GM19324 (cell line): ENCODE data around the gene TRAPPC10.

ENCODE experiments used
- ATAC-seq: cut with Tn5 transposase; IDR thresholded peaks from one replicate; pipeline ENCODE4 v1.9.1; 2021; ENCODE audit warnings: mild to moderate bottlenecking, moderate library complexity; ENCODE audit not compliant: unreplicated experiment, low FRiP score

Gene TRAPPC10

GRCh38 chr21:44024887-44025353, 12.8 kb downstream of the TRAPPC10 start:
- ATAC-seq = no peak

DNA sequence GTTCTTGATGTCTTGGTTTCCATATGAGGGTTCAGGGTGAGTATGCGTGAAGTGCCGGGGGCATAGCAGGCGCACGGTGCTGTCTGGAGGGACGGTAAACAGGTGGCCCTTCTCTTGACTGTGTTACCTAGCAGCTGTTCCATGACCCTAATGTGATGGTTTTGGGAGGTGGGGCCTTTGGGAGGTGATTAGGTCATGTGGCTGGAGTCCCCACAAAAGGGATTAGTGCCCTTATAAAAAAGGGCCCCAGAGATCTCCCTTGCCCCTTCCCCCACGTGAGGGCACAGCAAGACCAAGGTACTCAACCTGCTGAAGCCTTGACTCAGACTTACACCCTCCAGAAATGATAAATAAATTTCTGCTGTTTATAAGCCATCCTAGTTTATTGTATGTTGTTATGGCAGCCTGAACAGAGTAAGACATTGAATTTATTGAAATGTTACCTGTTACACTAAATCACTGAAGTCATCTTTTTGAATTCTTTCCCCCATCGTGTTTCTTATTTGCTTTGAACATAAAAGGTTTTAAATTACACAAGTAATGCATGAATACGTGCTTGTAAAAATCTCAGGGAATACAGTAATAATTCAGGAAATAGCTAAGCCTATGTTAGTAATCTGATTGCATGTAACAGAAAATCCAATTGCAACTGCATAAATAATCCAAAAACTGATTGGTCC, 15.6 kb downstream of the TRAPPC10 start:
- no peak for ATAC-seq

DNA sequence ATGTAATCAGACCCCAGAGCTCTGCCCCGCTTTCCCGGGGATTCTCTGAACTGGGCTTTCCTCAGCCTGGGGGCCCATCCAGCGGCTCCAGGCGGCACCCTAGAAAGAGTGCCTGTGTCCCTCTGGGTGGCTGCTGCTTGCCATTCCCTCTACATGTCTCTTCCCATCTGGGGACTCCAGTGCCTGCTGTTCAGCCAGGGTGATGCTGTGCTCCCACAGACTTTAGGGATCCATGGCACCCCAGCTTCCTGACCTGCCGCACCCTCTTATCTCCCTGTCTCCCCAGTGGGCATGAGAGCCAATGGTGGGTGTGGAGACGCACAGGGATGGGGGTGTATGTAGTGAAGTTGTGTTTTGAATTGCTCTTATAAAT, 16.2 kb downstream of the TRAPPC10 start:
- no peak for ATAC-seq

DNA sequence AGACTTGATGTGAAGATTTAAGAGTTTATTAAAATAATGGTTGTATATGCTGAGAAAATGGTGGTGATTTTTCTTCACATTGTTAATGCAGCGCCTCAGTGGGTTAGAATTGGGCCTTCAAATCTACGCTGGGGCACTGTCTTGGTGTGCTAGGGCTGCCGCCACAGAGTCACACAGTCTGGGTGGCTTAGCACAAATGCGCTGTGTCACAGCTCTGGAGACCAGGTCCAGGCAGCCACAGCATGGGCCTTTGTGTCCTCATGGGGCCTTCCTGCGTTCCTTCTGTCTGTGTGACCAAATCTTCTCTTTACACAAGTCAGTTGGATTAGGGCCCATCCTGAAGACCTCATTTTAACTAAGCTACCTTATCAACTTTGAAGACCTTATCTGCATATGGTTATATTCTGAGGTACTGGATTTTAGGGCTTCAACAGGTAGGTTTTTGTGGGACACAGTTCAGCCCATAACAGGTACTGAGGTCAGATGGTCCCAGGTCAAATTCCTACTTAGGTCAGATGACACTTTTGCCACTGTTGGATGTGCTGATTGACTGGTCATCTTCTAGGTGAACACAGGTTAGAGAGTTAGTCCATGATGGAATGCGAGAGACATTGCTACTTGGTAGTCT, 17.5 kb downstream of the TRAPPC10 start:
- ATAC-seq = no peak

GRCh38 chr21:44035244-44035643, 23.1 kb downstream of the TRAPPC10 start:
- no peak for ATAC-seq

- ATAC-seq = no peak
Observed at GRCh38 chr21:44038063-44038462, 26.0 kb downstream of the TRAPPC10 start.

DNA sequence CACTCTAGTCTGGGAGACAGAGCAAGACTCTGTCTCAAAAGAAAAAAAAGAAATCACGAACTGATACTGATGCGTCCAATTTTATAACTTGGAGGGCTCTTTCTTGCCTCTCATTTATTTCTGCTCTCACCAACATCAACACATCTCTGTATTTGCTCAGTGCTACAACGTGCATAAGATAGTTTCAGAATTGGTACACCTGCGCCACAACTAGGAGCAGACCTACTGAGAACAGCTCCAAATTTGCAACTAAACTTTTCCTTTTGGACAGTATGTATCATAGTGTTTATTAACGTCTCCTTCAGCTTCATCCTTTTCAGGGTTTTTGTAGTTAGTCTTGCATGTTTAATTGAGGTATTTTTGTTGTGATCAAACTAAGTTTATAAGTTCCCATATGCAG, 27.7 kb downstream of the TRAPPC10 start:
- no peak for ATAC-seq

DNA sequence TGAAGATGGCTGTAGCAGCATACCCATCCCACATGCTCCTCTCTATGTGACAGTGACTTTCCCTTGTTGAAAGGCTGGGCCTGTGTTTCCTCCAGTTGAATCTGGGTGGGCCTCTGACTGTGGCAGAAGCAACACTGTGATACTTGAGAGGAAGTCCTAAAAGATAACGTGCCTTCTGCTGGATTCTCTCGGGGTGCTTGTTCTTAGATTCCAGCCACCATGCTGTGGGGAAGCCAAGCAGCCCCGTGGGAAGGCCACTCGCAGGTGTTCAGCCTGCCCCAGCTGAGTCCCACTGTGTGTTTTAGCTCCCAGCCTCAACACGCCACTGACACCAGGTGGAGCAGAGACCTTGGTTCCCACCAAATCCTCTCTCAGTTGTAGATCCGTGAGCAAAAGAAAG, 31.5 kb downstream of the TRAPPC10 start:
- no peak for ATAC-seq

DNA sequence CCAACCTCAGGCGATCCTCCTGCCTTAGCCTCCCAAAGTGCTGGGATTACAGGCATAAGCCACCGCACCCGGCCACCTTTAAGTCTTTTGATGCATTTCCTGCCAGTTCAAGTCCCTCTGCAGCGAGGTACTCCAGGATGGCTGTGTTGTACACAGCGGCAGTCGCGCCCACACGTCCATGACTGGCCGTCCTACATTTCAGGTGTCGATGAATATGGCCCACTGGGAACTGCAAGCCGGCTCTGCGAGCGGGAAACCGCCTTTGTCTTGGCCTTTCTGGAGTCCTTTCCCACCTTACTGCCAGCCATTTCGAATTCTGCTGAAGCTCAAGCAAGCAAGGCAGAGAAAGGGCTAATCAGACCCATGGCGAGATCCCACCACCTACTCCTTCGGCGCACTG, 34.6 kb downstream of the TRAPPC10 start:
- ATAC-seq = no peak

- no peak for ATAC-seq
Observed at GRCh38 chr21:44047996-44048560, 36.0 kb downstream of the TRAPPC10 start.

DNA sequence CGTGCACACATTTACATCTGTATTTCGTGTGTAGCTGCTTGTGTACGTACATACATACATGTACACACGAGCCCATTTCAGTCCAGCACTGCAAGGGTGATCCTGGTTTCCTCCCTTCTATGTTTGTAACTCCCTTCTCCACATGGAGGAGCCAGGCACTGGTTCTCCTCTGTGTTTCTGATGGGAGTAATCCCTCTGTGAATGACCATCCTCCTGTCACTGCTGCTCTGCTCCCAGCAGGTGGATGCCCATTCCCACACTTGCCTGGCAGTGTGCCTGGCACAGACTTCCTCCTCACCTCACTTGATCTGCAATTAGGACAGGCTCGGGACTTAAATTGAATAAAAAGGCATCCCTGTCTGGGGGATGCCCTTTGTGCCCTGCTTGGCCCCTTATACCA, 37.1 kb downstream of the TRAPPC10 start:
- ATAC-seq = no peak

- no peak for ATAC-seq
Observed at GRCh38 chr21:44049606-44050005, 37.5 kb downstream of the TRAPPC10 start.

DNA sequence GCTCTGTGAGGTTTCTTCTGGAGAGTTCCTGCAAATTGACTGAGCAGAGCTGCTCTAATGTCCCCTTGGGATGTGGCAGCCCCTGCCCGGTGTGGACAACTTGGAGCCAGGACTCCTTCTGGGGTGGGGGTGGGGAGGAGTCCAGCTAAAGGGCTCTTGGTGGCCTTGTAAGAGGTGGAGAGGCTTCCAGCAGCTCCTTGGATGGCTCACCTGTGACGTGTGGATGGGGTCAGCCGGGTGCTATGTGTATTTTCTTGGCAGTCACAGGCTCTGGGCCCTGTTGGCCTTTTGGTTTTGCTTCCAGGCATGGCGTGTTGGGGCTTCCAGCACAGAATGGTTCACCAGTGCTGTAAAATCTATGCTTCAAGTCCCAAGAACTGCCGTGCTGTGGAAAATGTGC, 38.2 kb downstream of the TRAPPC10 start:
- no peak for ATAC-seq

- no peak for ATAC-seq
Observed at GRCh38 chr21:44051462-44051941, 39.4 kb downstream of the TRAPPC10 start.

- no peak for ATAC-seq
Observed at GRCh38 chr21:44052071-44052829, 40.1 kb downstream of the TRAPPC10 start.

DNA sequence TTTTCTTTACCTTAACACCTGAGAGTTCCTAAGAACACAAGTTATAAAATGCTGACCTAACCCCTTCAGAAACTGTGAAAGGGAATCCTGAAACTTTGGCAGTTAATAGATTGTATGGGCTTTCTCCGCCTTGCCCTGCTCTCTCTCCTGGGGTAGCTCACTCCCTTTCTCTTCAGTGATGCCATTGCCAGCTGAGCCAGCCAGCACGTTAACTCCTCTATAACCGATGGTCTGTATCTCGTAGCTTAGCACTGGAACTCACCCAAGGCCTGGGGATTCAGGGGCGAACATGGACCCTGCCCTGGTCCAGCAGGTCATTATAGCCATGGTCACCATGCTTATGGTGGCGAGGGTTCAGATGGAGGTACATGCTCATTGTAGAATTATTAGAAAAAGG, 40.7 kb downstream of the TRAPPC10 start:
- no peak for ATAC-seq

DNA sequence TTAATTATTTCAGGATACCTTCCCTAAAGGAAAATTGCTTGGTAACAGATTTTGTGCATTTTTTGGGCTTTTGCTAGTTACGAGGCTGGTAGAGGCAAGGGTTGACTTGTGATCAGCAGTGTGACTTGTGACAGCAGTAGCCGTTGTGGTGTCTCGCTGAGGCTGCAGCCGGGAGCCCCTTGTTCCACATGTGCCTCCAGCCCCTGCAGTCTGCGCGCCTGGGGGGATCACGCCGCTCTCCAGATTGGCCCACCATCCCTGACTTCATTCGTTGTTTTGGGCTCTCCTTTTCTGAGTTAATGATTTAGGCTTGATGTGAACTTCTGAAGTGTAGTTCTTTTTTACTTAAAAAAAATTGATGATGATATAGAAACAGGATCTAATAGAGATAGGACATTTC, 41.5 kb downstream of the TRAPPC10 start:
- no peak for ATAC-seq

DNA sequence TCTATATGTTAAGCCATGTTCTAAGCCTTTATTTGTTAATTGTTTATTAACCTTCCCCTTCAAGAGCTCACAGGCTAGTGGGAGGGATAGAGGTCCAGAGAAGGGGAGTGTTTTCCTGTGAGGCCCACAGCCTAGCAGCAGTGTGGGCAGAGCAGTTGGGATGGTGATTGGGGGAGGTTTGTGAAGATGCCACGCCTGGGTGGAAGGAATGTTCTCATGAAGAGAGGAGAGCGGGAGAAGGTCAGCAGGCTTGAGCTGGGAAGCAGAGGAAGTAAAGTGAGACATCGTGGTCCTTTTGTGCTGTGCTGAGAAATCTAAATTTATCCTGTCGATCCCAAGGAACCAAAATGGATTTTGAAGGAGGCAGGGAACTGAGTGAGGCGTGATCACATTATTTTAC, 42.6 kb downstream of the TRAPPC10 start:
- ATAC-seq = no peak

- no peak for ATAC-seq
Observed at GRCh38 chr21:44057055-44057454, 44.9 kb downstream of the TRAPPC10 start.

DNA sequence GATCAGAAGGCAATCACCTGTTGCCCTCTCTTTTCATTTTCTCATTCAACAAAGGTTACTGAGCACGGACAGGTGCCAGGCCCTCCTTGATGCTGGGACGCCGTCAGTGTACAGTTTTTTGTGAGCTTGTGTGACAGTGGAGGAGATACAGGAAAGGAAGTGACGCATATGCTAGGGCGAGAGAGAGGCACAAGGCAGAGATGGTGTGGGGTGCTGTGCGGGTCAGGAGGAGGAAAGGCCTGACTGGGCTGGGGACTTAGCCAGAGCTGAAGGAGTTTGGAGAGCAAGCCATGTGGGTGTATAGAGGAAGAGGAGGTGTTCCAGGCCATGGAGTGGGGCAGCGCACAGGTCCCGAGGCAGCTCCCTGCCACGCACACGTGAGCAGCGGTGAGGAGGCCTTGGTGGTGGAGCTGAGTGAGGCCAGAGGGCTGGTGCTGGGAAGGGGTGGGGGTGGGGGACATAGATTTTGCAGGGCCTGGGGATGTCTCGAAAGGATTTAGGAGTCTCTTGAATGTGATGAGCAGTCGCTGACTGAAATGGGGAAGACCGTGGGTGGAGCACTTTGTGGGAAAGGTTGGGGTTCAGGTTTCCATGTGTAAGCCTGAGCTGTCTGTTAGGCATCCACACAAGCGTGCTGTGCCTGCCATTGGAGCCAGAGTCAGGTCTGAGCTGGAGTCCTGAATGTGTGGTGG, 46.0 kb downstream of the TRAPPC10 start:
- no peak for ATAC-seq

DNA sequence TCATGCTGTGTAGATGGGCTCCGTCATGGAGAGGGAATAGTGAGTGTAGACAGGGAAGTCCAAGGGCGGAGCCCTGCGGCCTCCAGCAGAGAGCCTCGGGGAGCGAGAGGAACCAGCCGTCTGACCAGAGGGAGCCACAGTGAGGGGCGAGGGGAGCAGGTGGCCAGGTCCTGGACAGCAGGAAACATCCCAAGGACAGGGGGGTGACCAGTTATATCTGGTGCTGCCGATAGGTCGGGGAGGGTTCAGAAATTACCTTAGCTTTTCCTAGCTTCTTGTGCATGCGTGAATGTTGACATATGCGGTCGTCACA, 46.5 kb downstream of the TRAPPC10 start:
- ATAC-seq = no peak
